GM23338 (cell line): ENCODE measurements around the gene BAIAP2.

ENCODE experiments used
- CREB1 ChIP-seq: fragments of 250-450 bp; sonication (Bioruptor Pico); IDR thresholded peaks from 2 replicates; pipeline ENCODE4 v1.5.0; 2020; ENCODE audit warnings: low read depth, mild to moderate bottlenecking, moderate library complexity
- CTCF ChIP-seq, 2 experiments: fragments of 200-600 bp in 1 of 2; sonication (generic) in 1 of 2; conservative IDR thresholded peaks; 2 replicates each; pipeline versions ENCODE4 v1.5.1 to v1.6.1; 2016 to 2017; ENCODE audit warnings: antibody characterized with exemption in 2 of 2, low read depth in 2 of 2, mild to moderate bottlenecking in 2 of 2, moderate library complexity in 1 of 2
- EZH2 ChIP-seq: fragments of 200-600 bp; sonication (generic); IDR thresholded peaks from one replicate; pipeline ENCODE4 v1.8.0; 2017; ENCODE audit warnings: antibody characterized with exemption, mild to moderate bottlenecking, low read depth; ENCODE audit not compliant: unreplicated experiment
- EZH2phosphoT487 ChIP-seq: fragments of 200-600 bp; sonication (generic); IDR thresholded peaks from one replicate; pipeline ENCODE4 v1.8.1; 2018; ENCODE audit warnings: antibody characterized with exemption; ENCODE audit not compliant: unreplicated experiment
- JUNB ChIP-seq: IDR thresholded peaks from one replicate; pipeline ENCODE4 v1.6.1; 2016; ENCODE audit warnings: antibody characterized with exemption; ENCODE audit not compliant: unreplicated experiment
- NANOG ChIP-seq: IDR thresholded peaks from 2 replicates; pipeline ENCODE4 v1.6.1; 2016; ENCODE audit warnings: antibody characterized with exemption, borderline replicate concordance
- POLR2AphosphoS5 ChIP-seq: IDR thresholded peaks from 2 replicates; pipeline ENCODE4 v1.6.1; 2016; ENCODE audit warnings: antibody characterized with exemption, low read depth

- TF ChIP-seq POLR2AphosphoS5 = no peak
- TF ChIP-seq CTCF (conservative IDR thresholded peaks at IDR 0.05; ENCODE audit: low read depth in 2 of 2) = no peak
- TF ChIP-seq EZH2phosphoT487 = no peak
- TF ChIP-seq CREB1 (CRISPR knock-in tag) = no peak
- TF ChIP-seq EZH2 = no peak
- no peak for TF ChIP-seq NANOG
- TF ChIP-seq JUNB = no peak
Measured at GRCh38 chr17:81151278-81151677, 116.3 kb downstream of the BAIAP2 start.
